ENCODE measurements around the gene PPIH. TPM values are rescaled to one million over a fixed set of nuclear protein-coding genes. Genes with fewer than 3 reads are reported as not detected.

PPIH gene
- total and polyA plus RNA-seq, 2 of the 13 experiments (the other 11 are each of a cell fraction or from before 2014, with no cell fraction given) = 29.9 to 72.6 TPM

- Histone ChIP-seq H3K27ac (ENCODE audit: extremely low read length, insufficient read depth, low read length) (peak overlapping the region; percentile 8), H3K9me3 (ENCODE audit: low read length) (no peaks in the 10 kb centered on the region), H3K36me3 (replicated peaks in 1 of 2; ENCODE audit: control insufficient read depth in 1 of 2, insufficient read depth in 2 of 2, low read length in 2 of 2) (no peaks in the 10 kb centered on the region), H3K4me3 (replicated peaks in 1 of 3; ENCODE audit: insufficient read depth in 1 of 3, low read depth in 2 of 3, low read length in 3 of 3) (no peak overlapping the region), H2AFZ (ENCODE audit: low read length) (no peak overlapping the region), H3K4me1 (ENCODE audit: insufficient read depth, low read length) (peaks cover 32% of the 10 kb centered on the region), H3K79me2 (ENCODE audit: insufficient read depth, low read length) (no peaks in the 10 kb centered on the region), H4K20me1 (ENCODE audit: insufficient read depth, low read length) (no peaks in the 10 kb centered on the region), H3K27me3 (ENCODE audit: control insufficient read depth in 1 of 2, insufficient read depth in 2 of 2, low read length in 2 of 2) (0 out of 5 replicates have a peak, but pooled peaks cover 0 to 3% of the 10 kb centered on the region in 2 experiments), H3K4me2 (ENCODE audit: low read depth, low read length) (peak overlapping the region; percentile 33), H3K9ac (ENCODE audit: insufficient read depth, low read depth, low read length) (no peak overlapping the region)
- no TSS peak for BruUV-seq (replicated peaks)
- intact Hi-C loops (cut with micrococcal nuclease; ENCODE audit: unreplicated experiment) = no loop called here
- peak; percentile 42 for FAIRE-seq
- ChIA-PET CTCF (ENCODE audit: low intra/inter-chr PET ratio, low total read pairs) (no interaction called here), POLR2A (interaction anchor here (0.6 to 2.0 kb wide), 6 partner anchors 10 to 147 kb away, joined by 3 to 8 read pairs (median 4); partner anchors contain the start of genes C1orf50, CLDN19, P3H1 and PPIH)
- in situ Hi-C loops (cut with HindIII; ENCODE audit: extremely low pct_ligation_motif_present, low pct_unique_long_range_greater_than_20kb) = no loop called here
- peak; percentile 89 for ATAC-seq
- peak; percentile 71 for DNase-seq (ENCODE audit: low spot score)
- WGBS (ENCODE audit: low lambda C conversion rate) = 0% methylated on average over 2 of the region's 2 CpGs
- no peak for TF ChIP-seq HNRNPH1 (optimal IDR thresholded peaks at IDR 0.05; ENCODE audit: low read depth, low read length)
- no peak for TF ChIP-seq TIGD3 (CRISPR knock-in tag; IDR thresholded peaks at IDR 0.05; ENCODE audit: borderline replicate concordance)
- no peak for TF ChIP-seq ZNF710 (CRISPR knock-in tag; IDR thresholded peaks at IDR 0.05; ENCODE audit: borderline replicate concordance)
- TF ChIP-seq HDAC2 (CRISPR knock-in tag; IDR thresholded peaks at IDR 0.05) = peak; percentile 38
- TF ChIP-seq PRPF4 (IDR thresholded peaks at IDR 0.05; ENCODE audit: low read depth, low read length, poor library complexity, severe bottlenecking) = no peak
- no peak for TF ChIP-seq USF2 (IDR thresholded peaks at IDR 0.05; ENCODE audit: low read depth, low read length)
- no peak for TF ChIP-seq USF2 (CRISPR knock-in tag; IDR thresholded peaks at IDR 0.05; ENCODE audit: borderline replicate concordance)
- no peak for TF ChIP-seq SOX13 (IDR thresholded peaks at IDR 0.05)
- peak in 1 of 2 experiments; percentile 20; a peak in 2 of 4 replicates for TF ChIP-seq SOX13 (CRISPR knock-in tag; conservative IDR thresholded peaks at IDR 0.05 in 1 of 2, IDR thresholded peaks at IDR 0.05 in 1 of 2)
- no peak for TF ChIP-seq FOXO4 (CRISPR knock-in tag; conservative IDR thresholded peaks at IDR 0.05)
- peak; percentile 38; the same call in 1 of the 2 replicates for TF ChIP-seq TARDBP (CRISPR knock-in tag; IDR thresholded peaks at IDR 0.05)
- TF ChIP-seq ZBTB42 (CRISPR knock-in tag; IDR thresholded peaks at IDR 0.05) = no peak
- TF ChIP-seq TRAFD1 (CRISPR knock-in tag; IDR thresholded peaks at IDR 0.05; ENCODE audit: borderline replicate concordance) = no peak
- TF ChIP-seq SAFB2 (CRISPR knock-in tag; IDR thresholded peaks at IDR 0.05; ENCODE audit: borderline replicate concordance, low read depth) = no peak
- no peak for TF ChIP-seq LCORL (IDR thresholded peaks at IDR 0.05)
- TF ChIP-seq LCORL (CRISPR knock-in tag; IDR thresholded peaks at IDR 0.05) = no peak
Measured at GRCh38 chr1:42620307-42620706, 37.9 kb upstream of the PPIH start.
